ENCODE data around the gene COL18A1.

DNA sequence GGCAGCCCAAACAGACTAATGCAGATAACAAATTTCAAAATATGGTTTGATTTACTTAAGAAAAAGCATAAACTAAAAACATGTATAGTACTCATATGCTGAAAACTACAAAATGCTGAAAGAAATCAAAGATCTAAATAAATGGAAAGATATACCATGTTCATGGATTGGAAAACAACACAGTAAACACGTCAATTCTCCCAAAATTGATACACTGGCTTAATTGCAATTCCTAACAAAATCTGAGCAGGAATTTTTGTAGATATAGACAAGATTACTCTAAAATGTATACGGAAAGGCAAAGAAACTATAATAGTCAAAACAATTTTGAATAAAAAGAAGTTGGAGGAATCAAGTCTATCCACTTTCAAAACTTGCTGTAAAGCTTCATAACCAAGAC, 116.3 kb downstream of the COL18A1 start:
- no peak for TF ChIP-seq POLR2A (IDR thresholded peaks at IDR 0.05)
- TF ChIP-seq, protein P1, sequence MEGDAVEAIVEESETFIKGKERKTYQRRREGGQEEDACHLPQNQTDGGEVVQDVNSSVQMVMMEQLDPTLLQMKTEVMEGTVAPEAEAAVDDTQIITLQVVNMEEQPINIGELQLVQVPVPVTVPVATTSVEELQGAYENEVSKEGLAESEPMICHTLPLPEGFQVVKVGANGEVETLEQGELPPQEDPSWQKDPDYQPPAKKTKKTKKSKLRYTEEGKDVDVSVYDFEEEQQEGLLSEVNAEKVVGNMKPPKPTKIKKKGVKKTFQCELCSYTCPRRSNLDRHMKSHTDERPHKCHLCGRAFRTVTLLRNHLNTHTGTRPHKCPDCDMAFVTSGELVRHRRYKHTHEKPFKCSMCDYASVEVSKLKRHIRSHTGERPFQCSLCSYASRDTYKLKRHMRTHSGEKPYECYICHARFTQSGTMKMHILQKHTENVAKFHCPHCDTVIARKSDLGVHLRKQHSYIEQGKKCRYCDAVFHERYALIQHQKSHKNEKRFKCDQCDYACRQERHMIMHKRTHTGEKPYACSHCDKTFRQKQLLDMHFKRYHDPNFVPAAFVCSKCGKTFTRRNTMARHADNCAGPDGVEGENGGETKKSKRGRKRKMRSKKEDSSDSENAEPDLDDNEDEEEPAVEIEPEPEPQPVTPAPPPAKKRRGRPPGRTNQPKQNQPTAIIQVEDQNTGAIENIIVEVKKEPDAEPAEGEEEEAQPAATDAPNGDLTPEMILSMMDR (IDR thresholded peaks at IDR 0.05): no peak
